Nephron (organoid): ENCODE results near the gene LYSMD1.

Source experiments
- H3K27ac Mint-ChIP-seq, 3 experiments: 2 replicates each; pipeline ENCODE4 v1.8.0; 2020; ENCODE audit warnings: mixed read lengths in 3 of 3, mild to moderate bottlenecking in 2 of 3, moderate library complexity in 1 of 3
- H3K27me3 Mint-ChIP-seq: 2 replicates; pipeline ENCODE4 v1.8.0; 2021; ENCODE audit warnings: low read depth, mild to moderate bottlenecking, moderate library complexity, mixed read lengths
- H3K36me3 Mint-ChIP-seq: 2 replicates; pipeline ENCODE4 v1.8.0; 2020; ENCODE audit warnings: low read depth, mixed read lengths
- H3K4me1 Mint-ChIP-seq: 2 replicates; pipeline ENCODE4 v1.8.0; 2020; ENCODE audit warnings: mixed read lengths
- H3K4me3 Mint-ChIP-seq, 3 experiments: 2 replicates each; pipeline ENCODE4 v1.8.0; 2020; ENCODE audit warnings: mild to moderate bottlenecking in 3 of 3, mixed read lengths in 3 of 3, moderate library complexity in 2 of 3
- H3K9me3 Mint-ChIP-seq: 2 replicates; pipeline ENCODE4 v1.8.0; 2020; ENCODE audit warnings: mixed read lengths
- TF ChIP-seq, protein P1 (sequence below), 3 experiments: fragments of 200-600 bp; sonication (generic); IDR thresholded peaks; one replicate each; pipeline ENCODE4 v1.5.0; 2021; ENCODE audit warnings: antibody characterized with exemption in 3 of 3; ENCODE audit not compliant: unreplicated experiment in 3 of 3

Gene LYSMD1

DNA sequence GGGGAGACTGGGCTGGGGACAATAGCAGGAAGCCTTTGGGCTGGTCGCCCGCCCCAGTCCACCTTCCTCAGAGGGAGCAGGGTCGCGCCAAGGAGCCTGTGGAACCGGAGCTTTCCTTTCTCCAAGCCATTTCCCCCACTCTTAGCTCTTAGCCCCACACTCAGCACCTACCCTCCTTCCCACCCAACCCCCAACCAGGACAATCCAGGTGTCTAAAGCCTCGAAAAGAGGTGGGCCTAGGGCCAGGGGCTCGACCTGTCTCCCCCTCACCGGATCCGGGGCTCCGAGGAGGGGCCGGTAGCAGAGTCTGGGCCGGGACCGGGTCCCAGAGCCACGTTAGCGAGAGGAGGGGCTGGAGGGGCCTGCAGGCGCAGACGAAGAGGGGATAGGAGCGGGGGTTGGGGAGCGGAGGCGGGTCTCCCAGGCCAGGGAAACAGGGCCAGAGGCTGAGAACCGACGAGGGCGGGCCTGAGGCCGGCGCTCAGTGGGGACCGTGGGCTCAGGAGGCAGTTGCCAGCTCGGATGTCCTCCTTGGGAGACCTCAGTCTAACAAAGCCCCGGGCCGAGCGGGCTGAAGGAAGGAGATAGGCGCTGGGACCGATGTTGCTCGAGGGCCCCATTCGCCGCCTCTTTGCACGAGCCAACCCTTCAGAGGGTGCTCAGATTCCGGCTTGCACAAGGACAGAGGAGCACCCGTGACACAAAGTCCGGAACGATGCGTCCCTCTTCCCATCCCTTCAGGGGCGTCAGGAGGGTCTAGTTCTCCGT is 20.2 kb downstream of the LYSMD1 start:
- no peaks in the 10 kb centered on the region for H3K27me3 Mint-ChIP-seq

DNA sequence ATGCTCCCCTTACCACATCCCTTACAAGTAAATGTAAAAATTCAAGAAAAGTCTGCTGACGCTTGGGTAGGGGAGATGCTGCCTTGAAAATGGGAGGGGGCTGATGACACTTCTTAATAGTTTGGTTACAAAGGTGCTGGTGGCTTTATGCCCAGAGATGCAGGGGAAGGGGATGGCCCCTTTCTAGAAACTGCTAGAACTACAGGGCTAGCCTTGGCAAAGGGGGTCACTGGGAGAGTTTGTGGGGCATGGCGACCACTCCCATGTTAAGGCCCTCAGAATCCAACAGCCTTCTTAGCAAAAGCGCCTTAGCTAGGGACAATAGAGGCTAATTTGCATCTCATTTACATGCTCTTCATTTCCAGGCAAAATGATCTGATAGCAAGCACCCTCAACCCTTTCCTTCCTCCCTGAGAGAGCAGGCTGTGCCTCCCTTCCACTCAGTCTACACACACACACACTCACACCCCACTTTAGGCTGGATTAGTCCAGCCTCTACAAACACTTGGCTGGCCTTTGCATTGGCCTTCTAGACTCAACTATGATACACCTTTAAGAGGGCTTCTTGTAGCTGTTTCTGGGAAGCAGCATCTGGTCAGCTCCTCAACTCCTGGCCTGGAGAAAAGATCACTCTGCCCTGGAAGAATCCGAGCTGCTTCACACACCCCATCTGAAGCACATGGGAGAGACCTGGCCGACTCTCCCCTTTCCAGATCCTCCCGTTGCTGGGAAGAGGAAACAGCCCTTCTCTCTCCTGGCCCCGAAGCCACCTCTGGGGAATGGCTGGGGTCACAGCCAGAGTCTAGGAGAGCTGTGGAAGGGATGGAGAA is 21.0 kb downstream of the LYSMD1 start:
- Mint-ChIP-seq H3K4me3 (peak overlapping the region; percentile 87 to 89 (median 88)), H3K27me3 (no peaks in the 10 kb centered on the region), H3K36me3 (peaks cover 8% of the 10 kb centered on the region), H3K9me3 (no peaks in the 10 kb centered on the region), H3K4me1 (peaks cover 40% of the 10 kb centered on the region), H3K27ac (peak overlapping the region; percentile 47 to 72 (median 59))
- TF ChIP-seq, protein P1, sequence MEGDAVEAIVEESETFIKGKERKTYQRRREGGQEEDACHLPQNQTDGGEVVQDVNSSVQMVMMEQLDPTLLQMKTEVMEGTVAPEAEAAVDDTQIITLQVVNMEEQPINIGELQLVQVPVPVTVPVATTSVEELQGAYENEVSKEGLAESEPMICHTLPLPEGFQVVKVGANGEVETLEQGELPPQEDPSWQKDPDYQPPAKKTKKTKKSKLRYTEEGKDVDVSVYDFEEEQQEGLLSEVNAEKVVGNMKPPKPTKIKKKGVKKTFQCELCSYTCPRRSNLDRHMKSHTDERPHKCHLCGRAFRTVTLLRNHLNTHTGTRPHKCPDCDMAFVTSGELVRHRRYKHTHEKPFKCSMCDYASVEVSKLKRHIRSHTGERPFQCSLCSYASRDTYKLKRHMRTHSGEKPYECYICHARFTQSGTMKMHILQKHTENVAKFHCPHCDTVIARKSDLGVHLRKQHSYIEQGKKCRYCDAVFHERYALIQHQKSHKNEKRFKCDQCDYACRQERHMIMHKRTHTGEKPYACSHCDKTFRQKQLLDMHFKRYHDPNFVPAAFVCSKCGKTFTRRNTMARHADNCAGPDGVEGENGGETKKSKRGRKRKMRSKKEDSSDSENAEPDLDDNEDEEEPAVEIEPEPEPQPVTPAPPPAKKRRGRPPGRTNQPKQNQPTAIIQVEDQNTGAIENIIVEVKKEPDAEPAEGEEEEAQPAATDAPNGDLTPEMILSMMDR (IDR thresholded peaks at IDR 0.05; ENCODE audit: unreplicated experiment in 3 of 3): no peak

More for the DNA sequence above, 20.2 kb downstream of the LYSMD1 start:
- peaks cover under 1% of the 10 kb centered on the region for H3K36me3 Mint-ChIP-seq
- TF ChIP-seq, protein P1 (IDR thresholded peaks at IDR 0.05; ENCODE audit: unreplicated experiment in 3 of 3): no peak
- peak overlapping the region in 2 of 3 experiments; percentile 85 to 88 for H3K27ac Mint-ChIP-seq
- no peaks in the 10 kb centered on the region for H3K9me3 Mint-ChIP-seq
- peaks cover 40% of the 10 kb centered on the region for H3K4me1 Mint-ChIP-seq
- H3K4me3 Mint-ChIP-seq: peak overlapping the region; percentile 87 to 89 (median 88)

DNA sequence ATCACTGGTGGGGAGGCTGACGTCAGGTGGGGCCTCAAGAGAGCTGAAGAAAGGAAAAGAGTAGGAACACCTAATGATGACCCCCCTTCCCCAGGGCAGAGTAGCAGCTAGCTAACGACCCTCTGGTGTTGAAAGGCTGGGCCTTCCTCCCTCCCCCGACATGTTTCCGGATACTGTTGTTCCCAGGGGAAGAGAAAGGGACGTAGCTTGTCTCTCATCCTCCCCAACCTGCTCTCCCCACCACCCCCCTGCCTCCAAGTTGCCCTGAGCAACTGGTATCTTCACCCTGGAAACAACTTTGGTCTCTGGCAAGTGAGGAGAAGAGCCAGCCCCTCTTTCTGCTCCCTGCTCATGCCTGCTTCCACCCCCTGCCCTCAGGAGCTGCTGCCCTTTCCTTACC is 21.7 kb downstream of the LYSMD1 start:
- Mint-ChIP-seq H3K27me3 (no peaks in the 10 kb centered on the region), H3K4me1 (peaks cover 40% of the 10 kb centered on the region), H3K9me3 (no peaks in the 10 kb centered on the region), H3K4me3 (peak overlapping the region; percentile 87 to 89 (median 88)), H3K27ac (peak overlapping the region; percentile 47 to 80 (median 59)), H3K36me3 (peaks cover 14% of the 10 kb centered on the region)
- TF ChIP-seq, protein P1 (IDR thresholded peaks at IDR 0.05; ENCODE audit: unreplicated experiment in 3 of 3): no peak

DNA sequence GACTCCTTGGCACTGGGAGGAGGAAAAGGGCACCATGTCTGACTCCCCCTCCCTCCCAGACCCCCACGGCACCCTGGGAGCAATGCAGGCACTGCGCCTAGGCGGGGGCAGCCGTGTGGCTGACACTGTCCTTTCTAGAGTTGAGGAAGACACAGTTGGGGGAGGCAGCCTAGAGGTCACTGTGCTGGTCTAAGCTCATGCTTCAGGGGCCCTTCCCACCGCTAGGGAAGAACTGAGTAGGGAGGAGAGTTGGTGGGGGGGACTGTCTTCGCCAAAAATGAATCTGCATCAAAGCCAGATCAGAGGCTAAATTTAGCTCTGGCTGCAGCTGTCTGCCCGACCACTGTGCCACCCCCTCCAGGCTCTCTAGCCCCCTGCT is 22.7 kb downstream of the LYSMD1 start:
- Mint-ChIP-seq H3K36me3 (peaks cover 18% of the 10 kb centered on the region), H3K27ac (peak overlapping the region; percentile 59 to 80 (median 65)), H3K4me1 (peaks cover 40% of the 10 kb centered on the region), H3K4me3 (peak overlapping the region; percentile 66 to 89 (median 87)), H3K9me3 (no peaks in the 10 kb centered on the region), H3K27me3 (no peaks in the 10 kb centered on the region)
- TF ChIP-seq, protein P1 (IDR thresholded peaks at IDR 0.05; ENCODE audit: unreplicated experiment in 3 of 3): no peak

DNA sequence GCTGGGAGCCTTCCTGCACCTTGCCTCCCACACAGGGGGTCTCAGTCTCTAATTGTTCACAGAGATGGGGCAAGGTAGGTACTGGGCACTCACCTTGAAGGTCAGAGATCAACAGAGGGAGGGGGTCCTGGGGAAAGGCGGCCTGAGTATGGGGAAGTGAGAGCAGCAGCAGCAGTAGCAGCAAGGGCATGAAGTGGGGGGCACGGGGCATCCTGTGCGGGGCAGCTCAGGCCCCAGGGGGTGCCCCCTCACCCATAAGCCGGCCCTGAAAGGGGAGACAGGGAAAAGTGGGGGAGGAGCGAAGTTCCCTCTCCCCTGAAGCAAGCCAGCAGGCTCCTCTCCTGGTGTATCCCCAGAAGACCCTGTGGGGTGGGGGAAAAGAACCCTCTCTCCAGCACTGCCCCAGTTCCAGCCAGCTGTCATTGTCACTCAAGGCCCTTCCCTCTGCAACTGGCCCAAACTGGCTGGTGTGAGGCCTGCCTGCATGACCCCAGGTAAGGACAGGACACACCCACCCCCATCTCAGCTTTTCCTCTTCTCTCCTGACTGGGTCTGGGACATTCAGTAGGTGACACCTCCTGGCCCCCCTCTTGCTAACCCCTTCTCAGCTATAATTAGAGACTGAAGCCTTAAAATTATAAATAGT is 23.2 kb downstream of the LYSMD1 start:
- TF ChIP-seq, protein P1 (IDR thresholded peaks at IDR 0.05; ENCODE audit: unreplicated experiment in 3 of 3): no peak
- Mint-ChIP-seq H3K27me3 (no peaks in the 10 kb centered on the region), H3K4me1 (peaks cover 36% of the 10 kb centered on the region), H3K4me3 (peak overlapping the region; percentile 8 to 87 (median 66)), H3K9me3 (no peaks in the 10 kb centered on the region), H3K36me3 (peaks cover 21% of the 10 kb centered on the region), H3K27ac (peak overlapping the region; percentile 59 to 80 (median 65))
